Activated CD4-positive, alpha-beta memory T cell treated with anti-CD3 and anti-CD28 coated beads, Interleukin-2, amount 10 ng/mL, durations not matched to agents 7 days and 5 days (primary cell): ENCODE measurements around the gene RPGR. TPM values are rescaled to one million over a fixed set of nuclear protein-coding genes. Genes with fewer than 3 reads are reported as not detected.

ENCODE experiments used
- CTCF ChIA-PET: fragments of 350-600 bp; sonication (Branson Sonifier 250); formaldehyde crosslinking; loops from one replicate; lab custom pipeline; 2021; ENCODE audit warnings: antibody characterized with exemption, inconsistent platforms; lab: Charles Lee
- POLR2A ChIA-PET: fragments of 350-600 bp; sonication (Branson Sonifier 250); formaldehyde crosslinking; loops from one replicate; lab custom pipeline; 2021; ENCODE audit warnings: antibody characterized with exemption; lab: Charles Lee
- DNase-seq: peaks from one replicate; pipeline ENCODE4 v3.0.0-alpha.2; 2020
- H3K27ac Mint-ChIP-seq: one replicate; pipeline ENCODE4 v1.8.0; 2021; ENCODE audit warnings: mild to moderate bottlenecking, mixed read lengths
- H3K27me3 Mint-ChIP-seq: one replicate; pipeline ENCODE4 v1.8.0; 2021; ENCODE audit warnings: mixed read lengths
- H3K36me3 Mint-ChIP-seq: one replicate; pipeline ENCODE4 v1.8.0; 2021; ENCODE audit warnings: low read depth, mixed read lengths
- H3K4me1 Mint-ChIP-seq: one replicate; pipeline ENCODE4 v1.8.0; 2021; ENCODE audit warnings: mixed read lengths
- H3K4me3 Mint-ChIP-seq: one replicate; pipeline ENCODE4 v1.8.0; 2021; ENCODE audit warnings: mild to moderate bottlenecking, mixed read lengths
- H3K9me3 Mint-ChIP-seq: one replicate; pipeline ENCODE4 v1.8.0; 2021; ENCODE audit warnings: mixed read lengths
- total RNA-seq, 2 experiments: library from RNA; stranded (reverse); gene quantifications; one replicate each; pipeline ENCODE4 v1.2.3, GENCODE V29; 2021

Gene RPGR
- total RNA-seq, 2 experiments from 2014 or later = 4.5 to 5.9 TPM

- no peaks in the 10 kb centered on the region for H3K36me3 Mint-ChIP-seq
Observed at GRCh38 chrX:38232079-38232686, 95.1 kb downstream of the RPGR start.

GRCh38 chrX:38225093-38225492, 102.2 kb downstream of the RPGR start:
- peaks cover 23% of the 10 kb centered on the region for H3K27me3 Mint-ChIP-seq
- H3K9me3 Mint-ChIP-seq = no peaks in the 10 kb centered on the region
- no peak for DNase-seq
- no peak overlapping the region for H3K27ac Mint-ChIP-seq
- ChIA-PET CTCF (no interaction called here), POLR2A (no interaction called here)
- H3K36me3 Mint-ChIP-seq = no peaks in the 10 kb centered on the region
- H3K4me1 Mint-ChIP-seq = peaks cover 4% of the 10 kb centered on the region
- H3K4me3 Mint-ChIP-seq = no peak overlapping the region

More at GRCh38 chrX:38232079-38232686, 95.1 kb downstream of the RPGR start:
- Mint-ChIP-seq H3K27ac (no peak overlapping the region), H3K27me3 (peaks cover 13% of the 10 kb centered on the region), H3K4me3 (no peak overlapping the region), H3K4me1 (no peaks in the 10 kb centered on the region), H3K9me3 (no peaks in the 10 kb centered on the region)
- ChIA-PET POLR2A (no interaction called here), CTCF (no interaction called here)
- DNase-seq = no peak

- peaks cover 4% of the 10 kb centered on the region for H3K4me1 Mint-ChIP-seq
- no peaks in the 10 kb centered on the region for H3K9me3 Mint-ChIP-seq
- peaks cover 31% of the 10 kb centered on the region for H3K27me3 Mint-ChIP-seq
- DNase-seq = no peak
- H3K4me3 Mint-ChIP-seq = no peak overlapping the region
- H3K36me3 Mint-ChIP-seq = no peaks in the 10 kb centered on the region
- CTCF ChIA-PET = no interaction called here
- POLR2A ChIA-PET = no interaction called here
- H3K27ac Mint-ChIP-seq = no peak overlapping the region
Observed at GRCh38 chrX:38224160-38224559, 103.1 kb downstream of the RPGR start.

GRCh38 chrX:38221391-38221929, 105.8 kb downstream of the RPGR start:
- CTCF ChIA-PET = interaction anchor here (4.0 kb wide), 1 partner anchor 106 kb away, joined by 18 read pairs; the partner anchor contains the start of gene RPGR
- no peaks in the 10 kb centered on the region for H3K36me3 Mint-ChIP-seq
- H3K27ac Mint-ChIP-seq = no peak overlapping the region
- POLR2A ChIA-PET = no interaction called here
- peaks cover 43% of the 10 kb centered on the region for H3K27me3 Mint-ChIP-seq
- peaks cover 4% of the 10 kb centered on the region for H3K4me1 Mint-ChIP-seq
- no peak overlapping the region for H3K4me3 Mint-ChIP-seq
- DNase-seq = no peak
- no peaks in the 10 kb centered on the region for H3K9me3 Mint-ChIP-seq

GRCh38 chrX:38220415-38221390, 106.6 kb downstream of the RPGR start, which contains the start of gene SRPX:
Gene SRPX, minus strand, starts transcription at chrX:38220871. Its CDS starts 79 bp downstream, at chrX:38220792.
- Mint-ChIP-seq H3K4me1 (peaks cover 4% of the 10 kb centered on the region), H3K9me3 (no peaks in the 10 kb centered on the region), H3K4me3 (no peak within 1 kb of the TSS), H3K27me3 (peaks cover 43% of the 10 kb centered on the region), H3K36me3 (no peaks in the 10 kb centered on the region), H3K27ac (no peak within 1 kb of the TSS)
- CTCF ChIA-PET = interaction anchor here (1.2 to 4.0 kb wide), 2 partner anchors 107 to 111 kb away, joined by 3 to 18 read pairs; partner anchors contain the start of gene RPGR
- DNase-seq = no peak
- POLR2A ChIA-PET = no interaction called here

- peaks cover 4% of the 10 kb centered on the region for H3K4me1 Mint-ChIP-seq
- ChIA-PET CTCF (interaction anchor here (1.2 to 4.0 kb wide), 3 partner anchors 10 to 112 kb away, joined by 3 to 18 read pairs (median 5); partner anchors contain the start of gene RPGR), POLR2A (no interaction called here)
- H3K27me3 Mint-ChIP-seq = peaks cover 40% of the 10 kb centered on the region
- no peaks in the 10 kb centered on the region for H3K9me3 Mint-ChIP-seq
- H3K36me3 Mint-ChIP-seq = no peaks in the 10 kb centered on the region
- no peak overlapping the region for H3K4me3 Mint-ChIP-seq
- no peak overlapping the region for H3K27ac Mint-ChIP-seq
- peak; percentile 24 for DNase-seq
Observed at GRCh38 chrX:38220024-38220414, 107.3 kb downstream of the RPGR start.

Other genes starting within 250 kb of the RPGR start
- under 1 TPM; 0.25 to 0.63 TPM for gene SRPX, start 106.6 kb downstream of the RPGR start, total RNA-seq
- not detected for gene OTC, start 25.1 kb upstream of the RPGR start, total RNA-seq
- under 1 TPM; 0.23 to 0.28 TPM for gene TSPAN7, start 234.0 kb upstream of the RPGR start, total RNA-seq